K562 (cell line): ENCODE measurements around the gene LLPH. TPM values are rescaled to one million over a fixed set of nuclear protein-coding genes. Genes with fewer than 3 reads are reported as not detected.
A peak's percentile ranks its signal among the peaks of the same experiment; 100 is the strongest.

Source experiments
- BACH1 ChIP-seq: fragments of 200-800 bp; sonication (Bioruptor generic); IDR thresholded peaks from 2 replicates; pipeline ENCODE4 v1.6.1; 2016; ENCODE audit warnings: missing genetic modification characterization, missing compliant biosample characterization
- CREM ChIP-seq: IDR thresholded peaks from 2 replicates; pipeline ENCODE4 v1.6.1; 2014; ENCODE audit warnings: antibody characterized with exemption, low read depth
- DIDO1 ChIP-seq: fragments of 450-650 bp; IDR thresholded peaks from 2 replicates; pipeline ENCODE4 v1.6.1; 2016; ENCODE audit warnings: low read depth, missing biosample characterization, missing genetic modification characterization
- DMBX1 ChIP-seq: fragments of 250-450 bp; sonication (Bioruptor Pico); IDR thresholded peaks from 2 replicates; pipeline ENCODE4 v1.8.0; 2022; ENCODE audit warnings: inconsistent platforms, mild to moderate bottlenecking, moderate library complexity, borderline replicate concordance
- HDAC6 ChIP-seq: IDR thresholded peaks from 2 replicates; pipeline ENCODE4 v1.6.1; 2012; ENCODE audit warnings: low read depth, mild to moderate bottlenecking, control low read depth, inconsistent platforms, low read length, moderate library complexity
- KHSRP ChIP-seq: fragments of 450-650 bp; IDR thresholded peaks from 2 replicates; pipeline ENCODE4 v1.6.1; 2017
- MBD2 ChIP-seq: sonication (generic); IDR thresholded peaks from 2 replicates; pipeline ENCODE4 v1.6.1; 2016; ENCODE audit warnings: low read depth, borderline replicate concordance
- RBFOX2 ChIP-seq: fragments of 200-400 bp; formaldehyde crosslinking; IDR thresholded peaks from 2 replicates; pipeline ENCODE4 v1.6.1; 2017; ENCODE audit warnings: low read depth, mild to moderate bottlenecking, low read length, moderate library complexity
- STAG1 ChIP-seq: sonication (generic); formaldehyde crosslinking; IDR thresholded peaks from 2 replicates; pipeline ENCODE4 v1.5.0; 2020; ENCODE audit warnings: missing genetic modification reagents, borderline replicate concordance
- TARDBP ChIP-seq: fragments of 450-650 bp; IDR thresholded peaks from 2 replicates; pipeline ENCODE4 v1.6.1; 2016
- YY1 ChIP-seq, 3 experiments: IDR thresholded peaks; 2 replicates each; pipeline ENCODE4 v1.6.1; 2011; ENCODE audit warnings: low read length in 2 of 3, mild to moderate bottlenecking in 2 of 3, moderate library complexity in 2 of 3, borderline replicate concordance in 1 of 3, control low read depth in 1 of 3, low read depth in 1 of 3; ENCODE audit not compliant: insufficient read depth in 3 of 3, insufficient replicate concordance in 2 of 3, control insufficient read depth in 1 of 3, insufficient read length in 1 of 3; ENCODE audit errors: extremely low read depth in 1 of 3
- ZNF224 ChIP-seq: sonication (generic); formaldehyde crosslinking; IDR thresholded peaks from 2 replicates; pipeline ENCODE4 v1.8.0; 2022; ENCODE audit warnings: mild to moderate bottlenecking, missing genetic modification reagents
- ZNF23 ChIP-seq: fragments of 250-450 bp; sonication (Bioruptor Pico); IDR thresholded peaks from 2 replicates; pipeline ENCODE4 v1.4.0; 2020; ENCODE audit warnings: mild to moderate bottlenecking
- polyA plus RNA-seq, 8 experiments: library from polyadenylated mRNA; depleted of rRNA in 4 of 8; stranded (reverse) in 5 of 8; unstranded in 3 of 8; fragments of >200 nt; fragmentation: Nextera tagmentation in 2 of 8; fragmentation: Illumina TruSeq in 1 of 8; extraction: Ambion mirVana in 2 of 8; extraction: Trizol in 1 of 8; gene quantifications; 2 replicates each; pipeline versions ENCODE4 v1.2.1 to v1.2.3, GENCODE V29; 2011 to 2014; ENCODE audit warnings: inconsistent platforms in 1 of 8, missing spikeins in 1 of 8
- total RNA-seq, 7 experiments: library from RNA; depleted of rRNA in 6 of 7; stranded (reverse); fragments of >200 nt in 6 of 7; fragmentation: Illumina TruSeq in 2 of 7; extraction: Trizol in 2 of 7; gene quantifications; 2 replicates each; pipeline versions ENCODE4 v1.2.1 to v1.2.3, GENCODE V29; 2011 to 2021; ENCODE audit warnings: low replicate concordance in 1 of 7
- TF ChIP-seq, protein P1 (sequence below): fragments of 250-450 bp; sonication (Bioruptor Pico); IDR thresholded peaks from 2 replicates; pipeline ENCODE4 v1.8.0; 2022; ENCODE audit warnings: moderate library complexity, mild to moderate bottlenecking, inconsistent platforms
- TF ChIP-seq, protein P2 (sequence below): fragments of 250-450 bp; sonication (Bioruptor Pico); IDR thresholded peaks from 2 replicates; pipeline ENCODE4 v1.6.1; 2021; ENCODE audit warnings: mild to moderate bottlenecking
- TF ChIP-seq, protein P3 (sequence below): fragments of 250-450 bp; sonication (Bioruptor Pico); IDR thresholded peaks from 2 replicates; pipeline ENCODE4 v1.8.0; 2021; ENCODE audit warnings: mild to moderate bottlenecking, moderate library complexity
- TF ChIP-seq, protein P4 (sequence below), 2 experiments: fragments of 250-450 bp in 1 of 2; fragments of 450-650 bp in 1 of 2; sonication (Bioruptor Pico) in 1 of 2; IDR thresholded peaks; 2 replicates each; pipeline versions ENCODE4 v1.6.1 to v1.8.0; 2016 to 2021; ENCODE audit warnings: mild to moderate bottlenecking in 2 of 2, moderate library complexity in 2 of 2, missing compliant biosample characterization in 1 of 2, missing genetic modification characterization in 1 of 2
- TF ChIP-seq, protein P5 (sequence below): fragments of 450-650 bp; IDR thresholded peaks from one replicate; pipeline ENCODE4 v1.6.1; 2018; ENCODE audit warnings: mild to moderate bottlenecking, moderate library complexity; ENCODE audit not compliant: partially characterized antibody
- TF ChIP-seq, protein P6 (sequence below): fragments of 200-400 bp; formaldehyde crosslinking; IDR thresholded peaks from 2 replicates; pipeline ENCODE4 v1.6.1; 2017; ENCODE audit warnings: mild to moderate bottlenecking, low read depth, low read length, moderate library complexity

LLPH gene
- total and polyA plus RNA-seq, 9 of the 15 experiments (the other 6 are each of a cell fraction or from before 2014, with no cell fraction given): 19.1 to 87.3 (median 59.6) TPM

DNA sequence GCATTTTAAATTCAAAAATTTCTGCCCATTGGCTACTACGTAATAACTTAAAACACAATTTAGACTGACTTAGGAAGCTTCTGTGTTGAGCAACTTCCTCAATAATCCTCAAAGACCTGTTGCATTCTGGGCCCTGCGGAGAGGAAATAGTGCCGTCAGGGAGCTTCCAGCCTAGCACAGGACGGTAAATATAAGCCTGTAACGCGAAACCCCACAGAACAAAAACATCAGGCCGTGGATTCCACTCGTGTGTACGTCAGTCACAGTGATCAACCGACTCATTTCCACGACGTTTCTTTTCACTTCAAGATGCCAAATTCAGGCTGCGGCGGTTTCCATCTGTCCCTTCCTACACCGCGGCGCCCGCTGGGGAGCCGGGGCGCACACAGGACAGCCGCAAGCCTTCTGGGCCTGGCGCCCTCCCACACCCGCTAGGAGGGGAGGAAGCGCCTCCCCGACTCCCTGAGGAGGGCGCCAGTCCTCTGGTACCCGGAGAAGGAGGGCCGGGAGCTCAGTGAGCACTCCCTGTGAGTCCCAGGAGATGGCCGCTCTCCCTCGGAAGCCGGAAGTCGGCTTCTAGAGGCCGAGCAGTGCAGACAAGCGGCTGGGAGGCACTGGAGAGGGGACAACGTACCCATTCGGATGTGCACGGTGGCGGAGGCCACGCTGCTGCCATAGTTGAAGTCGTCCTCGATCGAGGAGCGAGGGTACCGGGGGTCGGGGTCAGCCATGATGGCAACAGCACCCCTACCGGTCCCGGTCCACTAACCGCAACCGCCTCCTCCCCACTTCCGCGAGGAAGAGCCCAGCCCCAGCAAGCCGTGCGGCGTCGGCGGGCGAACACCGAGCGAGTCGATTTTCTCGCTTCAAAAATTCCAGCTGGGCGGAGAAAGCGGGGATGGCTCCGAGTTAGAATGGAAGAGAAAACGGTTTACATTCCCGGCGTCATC, 38.9 kb upstream of the LLPH start, which contains the start of gene TMBIM4 (continued):
- TF ChIP-seq YY1 (IDR thresholded peaks at IDR 0.05; ENCODE audit: borderline replicate concordance in 1 of 3, control insufficient read depth in 1 of 3, extremely low read depth in 1 of 3, insufficient read depth in 3 of 3, insufficient read length in 1 of 3, insufficient replicate concordance in 2 of 3, low read depth in 1 of 3, low read length in 2 of 3): peak; percentile 55 to 90 (median 80)
- TF ChIP-seq, protein P1, sequence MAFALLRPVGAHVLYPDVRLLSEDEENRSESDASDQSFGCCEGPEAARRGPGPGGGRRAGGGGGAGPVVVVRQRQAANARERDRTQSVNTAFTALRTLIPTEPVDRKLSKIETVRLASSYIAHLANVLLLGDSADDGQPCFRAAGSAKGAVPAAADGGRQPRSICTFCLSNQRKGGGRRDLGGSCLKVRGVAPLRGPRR (CRISPR knock-in tag): no peak
- TF ChIP-seq MBD2: peak; percentile 46
- peak; percentile 64; the same call in 1 of the 2 replicates for TF ChIP-seq DIDO1 (tag)
- peak; percentile 98 for TF ChIP-seq RBFOX2
- no peak; the same call in 1 of the 2 replicates for TF ChIP-seq TARDBP
- TF ChIP-seq DMBX1 (CRISPR knock-in tag): no peak; the same call in 1 of the 2 replicates
- TF ChIP-seq, protein P2, sequence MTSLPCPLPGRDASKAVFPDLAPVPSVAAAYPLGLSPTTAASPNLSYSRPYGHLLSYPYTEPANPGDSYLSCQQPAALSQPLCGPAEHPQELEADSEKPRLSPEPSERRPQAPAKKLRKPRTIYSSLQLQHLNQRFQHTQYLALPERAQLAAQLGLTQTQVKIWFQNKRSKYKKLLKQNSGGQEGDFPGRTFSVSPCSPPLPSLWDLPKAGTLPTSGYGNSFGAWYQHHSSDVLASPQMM: no peak
- TF ChIP-seq HDAC6: no peak
- TF ChIP-seq KHSRP: no peak
- TF ChIP-seq, protein P3, sequence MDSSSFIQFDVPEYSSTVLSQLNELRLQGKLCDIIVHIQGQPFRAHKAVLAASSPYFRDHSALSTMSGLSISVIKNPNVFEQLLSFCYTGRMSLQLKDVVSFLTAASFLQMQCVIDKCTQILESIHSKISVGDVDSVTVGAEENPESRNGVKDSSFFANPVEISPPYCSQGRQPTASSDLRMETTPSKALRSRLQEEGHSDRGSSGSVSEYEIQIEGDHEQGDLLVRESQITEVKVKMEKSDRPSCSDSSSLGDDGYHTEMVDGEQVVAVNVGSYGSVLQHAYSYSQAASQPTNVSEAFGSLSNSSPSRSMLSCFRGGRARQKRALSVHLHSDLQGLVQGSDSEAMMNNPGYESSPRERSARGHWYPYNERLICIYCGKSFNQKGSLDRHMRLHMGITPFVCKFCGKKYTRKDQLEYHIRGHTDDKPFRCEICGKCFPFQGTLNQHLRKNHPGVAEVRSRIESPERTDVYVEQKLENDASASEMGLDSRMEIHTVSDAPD: no peak
- TF ChIP-seq CREM: peak; percentile 89
- TF ChIP-seq STAG1 (CRISPR knock-in tag): no peak
- TF ChIP-seq, protein P4, sequence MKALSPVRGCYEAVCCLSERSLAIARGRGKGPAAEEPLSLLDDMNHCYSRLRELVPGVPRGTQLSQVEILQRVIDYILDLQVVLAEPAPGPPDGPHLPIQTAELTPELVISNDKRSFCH (CRISPR knock-in tag; IDR thresholded peaks at IDR 0.05): no peak
- TF ChIP-seq, protein P4 (tag; IDR thresholded peaks at IDR 0.05): peak; percentile 84; the same call in 1 of the 2 replicates
- TF ChIP-seq ZNF224 (CRISPR knock-in tag): no peak
- no peak for TF ChIP-seq ZNF23 (CRISPR knock-in tag)
- TF ChIP-seq BACH1 (tag): no peak
- TF ChIP-seq, protein P5, sequence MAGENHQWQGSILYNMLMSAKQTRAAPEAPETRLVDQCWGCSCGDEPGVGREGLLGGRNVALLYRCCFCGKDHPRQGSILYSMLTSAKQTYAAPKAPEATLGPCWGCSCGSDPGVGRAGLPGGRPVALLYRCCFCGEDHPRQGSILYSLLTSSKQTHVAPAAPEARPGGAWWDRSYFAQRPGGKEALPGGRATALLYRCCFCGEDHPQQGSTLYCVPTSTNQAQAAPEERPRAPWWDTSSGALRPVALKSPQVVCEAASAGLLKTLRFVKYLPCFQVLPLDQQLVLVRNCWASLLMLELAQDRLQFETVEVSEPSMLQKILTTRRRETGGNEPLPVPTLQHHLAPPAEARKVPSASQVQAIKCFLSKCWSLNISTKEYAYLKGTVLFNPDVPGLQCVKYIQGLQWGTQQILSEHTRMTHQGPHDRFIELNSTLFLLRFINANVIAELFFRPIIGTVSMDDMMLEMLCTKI: no peak
- TF ChIP-seq, protein P6, sequence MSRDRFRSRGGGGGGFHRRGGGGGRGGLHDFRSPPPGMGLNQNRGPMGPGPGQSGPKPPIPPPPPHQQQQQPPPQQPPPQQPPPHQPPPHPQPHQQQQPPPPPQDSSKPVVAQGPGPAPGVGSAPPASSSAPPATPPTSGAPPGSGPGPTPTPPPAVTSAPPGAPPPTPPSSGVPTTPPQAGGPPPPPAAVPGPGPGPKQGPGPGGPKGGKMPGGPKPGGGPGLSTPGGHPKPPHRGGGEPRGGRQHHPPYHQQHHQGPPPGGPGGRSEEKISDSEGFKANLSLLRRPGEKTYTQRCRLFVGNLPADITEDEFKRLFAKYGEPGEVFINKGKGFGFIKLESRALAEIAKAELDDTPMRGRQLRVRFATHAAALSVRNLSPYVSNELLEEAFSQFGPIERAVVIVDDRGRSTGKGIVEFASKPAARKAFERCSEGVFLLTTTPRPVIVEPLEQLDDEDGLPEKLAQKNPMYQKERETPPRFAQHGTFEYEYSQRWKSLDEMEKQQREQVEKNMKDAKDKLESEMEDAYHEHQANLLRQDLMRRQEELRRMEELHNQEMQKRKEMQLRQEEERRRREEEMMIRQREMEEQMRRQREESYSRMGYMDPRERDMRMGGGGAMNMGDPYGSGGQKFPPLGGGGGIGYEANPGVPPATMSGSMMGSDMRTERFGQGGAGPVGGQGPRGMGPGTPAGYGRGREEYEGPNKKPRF: no peak
